AG20443 (cell line): ENCODE data around the gene PHF13.
A peak's percentile ranks its signal among the peaks of the same experiment; 100 is the strongest.
"Not testable (repeated sequence)": the region's sequence is repeated elsewhere in the genome, so short reads cannot be mapped to it uniquely, and the experiment has no call there.

Source experiments
- DNase-seq: peaks from one replicate; pipeline ENCODE4 v3.0.0; 2012; ENCODE audit warnings: low spot score, mixed read lengths

The PHF13 gene

DNA sequence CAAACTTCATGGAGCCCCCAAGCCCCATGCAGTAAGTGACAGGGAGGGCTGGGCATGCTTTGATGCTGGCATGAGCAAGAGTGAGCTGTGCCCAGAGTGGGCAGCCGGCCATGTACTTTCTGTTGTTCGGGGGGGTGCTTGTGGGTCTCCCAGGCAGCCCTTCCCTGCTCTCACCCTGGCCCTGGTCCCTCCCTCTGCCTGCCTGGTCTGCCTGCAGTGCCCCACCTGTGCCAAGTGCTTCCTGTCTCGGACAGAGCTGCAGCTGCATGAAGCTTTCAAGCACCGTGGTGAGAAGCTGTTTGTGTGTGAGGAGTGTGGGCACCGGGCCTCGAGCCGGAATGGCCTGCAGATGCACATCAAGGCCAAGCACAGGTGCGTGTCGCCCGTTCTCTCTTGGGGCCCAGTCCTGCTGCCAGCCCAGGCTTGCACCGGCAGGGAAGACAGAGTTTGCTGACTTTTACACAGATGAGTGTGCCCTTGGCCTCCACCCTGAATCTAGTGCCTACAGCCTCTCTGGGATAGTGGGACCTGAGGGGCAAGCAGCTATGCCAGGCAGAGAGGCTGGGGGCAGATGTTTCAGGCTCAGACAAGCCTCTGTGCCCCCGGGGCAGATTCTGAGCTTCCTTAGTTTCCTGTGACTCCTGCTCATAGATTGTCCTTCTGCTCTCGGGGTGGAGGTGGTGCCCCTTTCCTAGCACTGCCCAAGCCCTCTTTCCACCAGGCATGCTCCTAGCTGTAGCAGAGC is 26.1 kb upstream of the PHF13 start:
- no peak for DNase-seq

DNA sequence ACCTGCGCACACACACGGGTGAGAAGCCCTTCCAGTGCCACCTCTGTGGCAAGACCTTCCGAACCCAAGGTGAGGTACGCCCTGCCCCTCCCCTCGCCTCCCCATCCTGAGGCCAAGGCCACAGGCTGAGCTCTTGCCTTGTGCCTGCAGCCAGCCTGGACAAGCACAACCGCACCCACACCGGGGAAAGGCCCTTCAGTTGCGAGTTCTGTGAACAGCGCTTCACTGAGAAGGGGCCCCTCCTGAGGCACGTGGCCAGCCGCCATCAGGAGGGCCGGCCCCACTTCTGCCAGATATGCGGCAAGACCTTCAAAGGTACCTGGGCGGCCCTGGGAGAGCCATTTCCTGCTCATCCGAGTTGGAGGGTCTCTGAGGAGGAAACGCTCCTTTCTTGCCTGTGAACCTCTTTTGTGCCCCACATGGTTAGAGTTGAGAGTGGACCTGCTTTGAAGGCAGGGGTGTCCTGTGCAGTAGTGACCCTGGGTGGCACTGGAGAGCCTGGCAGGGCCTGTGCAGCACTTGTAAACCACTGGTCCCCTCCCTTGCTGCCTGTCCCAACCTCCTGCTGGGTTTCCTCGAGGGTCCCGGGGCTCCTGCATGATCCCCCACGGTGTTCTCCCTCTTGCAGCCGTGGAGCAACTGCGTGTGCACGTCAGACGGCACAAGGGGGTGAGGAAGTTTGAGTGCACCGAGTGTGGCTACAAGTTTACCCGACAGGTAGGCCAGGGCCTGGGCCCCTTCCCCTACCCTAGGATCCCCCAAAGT is 25.2 kb upstream of the PHF13 start:
- DNase-seq = no peak

DNA sequence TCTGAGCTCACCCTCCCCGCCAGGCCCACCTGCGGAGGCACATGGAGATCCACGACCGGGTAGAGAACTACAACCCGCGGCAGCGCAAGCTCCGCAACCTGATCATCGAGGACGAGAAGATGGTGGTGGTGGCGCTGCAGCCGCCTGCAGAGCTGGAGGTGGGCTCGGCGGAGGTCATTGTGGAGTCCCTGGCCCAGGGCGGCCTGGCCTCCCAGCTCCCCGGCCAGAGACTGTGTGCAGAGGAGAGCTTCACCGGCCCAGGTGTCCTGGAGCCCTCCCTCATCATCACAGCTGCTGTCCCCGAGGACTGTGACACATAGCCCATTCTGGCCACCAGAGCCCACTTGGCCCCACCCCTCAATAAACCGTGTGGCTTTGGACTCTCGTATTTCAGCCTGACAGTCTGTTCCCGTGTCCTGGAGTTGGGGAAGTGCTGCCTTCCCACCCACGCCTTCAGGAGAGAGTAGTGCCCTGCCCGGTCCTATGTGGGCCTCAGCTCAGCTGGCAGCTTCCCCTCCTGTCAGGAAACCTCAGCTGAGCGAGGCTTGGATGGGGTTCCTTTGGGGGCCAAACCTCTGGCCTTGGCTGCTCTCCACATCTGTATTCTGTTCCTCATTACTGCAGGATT is 24.5 kb upstream of the PHF13 start:
- no peak for DNase-seq

DNA sequence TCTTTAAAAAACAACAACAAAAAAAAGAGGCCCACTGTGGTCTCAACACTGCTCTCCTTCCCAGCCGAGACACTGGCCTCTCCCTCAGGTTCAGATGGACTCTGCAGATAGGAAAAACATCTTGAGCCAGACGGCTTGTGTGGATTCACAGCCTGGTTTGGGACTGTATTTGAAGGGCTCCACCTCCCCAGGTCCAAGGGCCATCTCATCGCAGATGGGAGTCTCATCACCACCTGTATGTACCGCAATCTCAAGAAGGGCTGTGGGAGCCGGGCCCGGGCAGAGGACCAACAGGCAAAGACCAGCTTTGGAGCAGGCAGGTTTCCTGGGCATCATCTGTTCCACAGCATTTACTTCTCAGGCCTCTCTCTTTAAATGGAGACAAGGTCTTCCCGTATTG is 23.5 kb upstream of the PHF13 start:
- no peak for DNase-seq

DNA sequence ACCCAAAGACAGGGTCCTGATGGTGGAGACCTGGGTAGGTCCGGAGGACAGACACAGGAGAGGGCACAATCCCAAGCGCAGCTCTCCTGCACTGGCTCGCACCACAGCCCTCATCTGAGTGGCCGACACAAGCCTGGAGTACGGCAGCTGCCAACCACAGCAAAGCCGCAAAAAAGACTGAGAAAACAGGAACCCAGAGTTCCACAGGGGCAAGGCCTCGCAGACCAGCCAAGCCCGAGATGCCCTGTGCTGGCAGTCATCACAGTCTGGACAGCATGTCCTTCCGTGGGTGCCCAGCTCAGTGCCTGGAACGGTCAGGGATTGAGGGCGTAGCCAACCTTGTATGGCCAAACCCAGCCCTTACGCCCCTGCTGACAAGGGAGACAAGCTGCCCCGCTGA is 22.3 kb upstream of the PHF13 start:
- DNase-seq = no peak

DNA sequence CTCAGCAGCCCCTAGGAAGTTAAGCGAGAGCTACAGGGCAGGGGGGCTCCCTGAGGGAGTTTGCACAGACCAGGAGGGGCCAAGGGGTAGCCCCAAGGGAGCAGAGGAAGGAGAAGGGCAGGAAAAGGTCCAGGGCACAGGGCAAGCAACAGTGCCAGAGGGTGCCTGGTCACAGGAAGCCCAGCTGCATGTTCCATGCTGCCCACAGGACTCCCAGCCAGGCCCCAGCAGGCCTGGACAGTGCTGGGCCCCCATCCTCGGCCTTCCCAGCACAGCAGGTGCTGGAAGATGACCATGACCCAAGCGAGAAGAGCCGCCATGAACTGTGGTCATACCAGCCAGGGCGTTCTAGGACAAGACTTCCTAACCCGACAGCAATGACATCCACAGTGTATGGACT is 21.9 kb upstream of the PHF13 start:
- DNase-seq = no peak

DNA sequence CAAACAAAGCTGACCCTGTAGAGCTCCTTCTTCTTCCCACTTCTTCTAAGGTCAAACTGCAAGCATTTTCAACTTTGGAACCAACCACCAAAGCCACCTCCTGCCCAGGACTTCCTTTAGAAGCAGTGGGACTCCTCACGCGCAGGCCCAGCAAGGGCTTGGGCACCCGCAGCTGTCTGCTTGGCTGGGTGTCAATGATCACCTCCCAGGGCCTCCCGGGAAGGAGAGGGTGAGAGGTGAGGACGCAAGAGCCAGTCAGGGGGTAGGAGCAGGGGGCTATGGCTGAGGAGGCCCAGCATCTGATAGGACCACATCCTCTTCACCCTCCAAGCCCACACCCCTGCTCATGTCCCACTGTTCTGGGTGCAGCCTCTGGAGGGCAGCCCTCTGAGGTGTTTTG is 21.1 kb upstream of the PHF13 start:
- DNase-seq = no peak

DNA sequence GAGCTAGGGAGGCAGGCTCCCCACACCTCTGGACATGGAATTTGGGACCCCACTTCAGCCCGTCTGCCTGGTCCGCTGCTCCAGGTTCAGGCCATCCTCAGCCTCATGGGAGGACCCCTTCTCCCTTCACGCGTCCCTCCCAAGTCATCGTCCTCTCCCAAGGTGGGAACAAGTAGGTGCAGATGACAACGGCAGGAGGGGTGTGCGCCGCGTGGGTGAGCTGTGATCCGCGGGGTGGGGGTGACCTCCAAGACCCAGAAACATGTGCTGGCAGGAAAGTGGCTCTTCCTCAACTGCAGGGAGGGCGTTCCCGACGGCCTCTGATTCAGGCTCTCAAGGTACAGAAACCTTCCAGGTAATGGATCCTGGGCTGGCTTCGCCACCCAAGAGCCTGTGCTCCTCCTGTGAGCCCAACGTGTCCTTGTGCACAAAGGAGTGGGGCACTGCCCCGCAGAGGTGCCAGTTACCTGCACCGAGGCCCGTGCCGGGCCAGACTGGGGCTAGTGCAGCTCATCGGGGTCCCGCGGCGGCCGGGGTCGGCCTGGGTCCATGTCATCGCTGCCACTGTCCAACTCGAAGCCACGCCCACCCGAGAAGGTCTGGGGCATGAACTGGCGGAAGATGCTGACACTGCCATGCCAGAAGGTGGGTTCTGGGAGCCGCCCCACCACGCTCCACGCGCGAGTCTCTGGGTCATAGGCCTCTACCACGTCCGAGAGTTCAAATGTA is 20.5 kb upstream of the PHF13 start:
- no peak for DNase-seq

DNA sequence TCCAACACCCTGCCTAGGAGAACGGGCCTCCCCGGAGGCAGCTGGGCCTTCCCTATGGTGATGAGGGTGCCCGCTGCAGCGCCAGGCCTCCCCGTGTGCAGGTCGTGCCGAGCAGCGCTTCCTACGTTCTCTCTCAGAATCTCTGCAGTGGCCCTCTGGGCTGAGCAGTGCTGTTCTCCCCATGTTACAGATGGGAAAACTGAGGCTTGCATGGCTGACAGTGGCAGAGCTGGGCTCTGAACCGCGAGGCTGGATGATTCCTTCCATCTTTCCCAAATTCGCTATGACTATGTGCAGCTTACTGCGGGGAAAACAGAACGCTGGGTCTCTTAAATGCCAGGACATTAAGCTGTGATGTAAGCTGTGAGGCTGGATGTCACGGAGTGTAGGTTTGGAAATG is 19.7 kb upstream of the PHF13 start:
- no peak for DNase-seq

DNA sequence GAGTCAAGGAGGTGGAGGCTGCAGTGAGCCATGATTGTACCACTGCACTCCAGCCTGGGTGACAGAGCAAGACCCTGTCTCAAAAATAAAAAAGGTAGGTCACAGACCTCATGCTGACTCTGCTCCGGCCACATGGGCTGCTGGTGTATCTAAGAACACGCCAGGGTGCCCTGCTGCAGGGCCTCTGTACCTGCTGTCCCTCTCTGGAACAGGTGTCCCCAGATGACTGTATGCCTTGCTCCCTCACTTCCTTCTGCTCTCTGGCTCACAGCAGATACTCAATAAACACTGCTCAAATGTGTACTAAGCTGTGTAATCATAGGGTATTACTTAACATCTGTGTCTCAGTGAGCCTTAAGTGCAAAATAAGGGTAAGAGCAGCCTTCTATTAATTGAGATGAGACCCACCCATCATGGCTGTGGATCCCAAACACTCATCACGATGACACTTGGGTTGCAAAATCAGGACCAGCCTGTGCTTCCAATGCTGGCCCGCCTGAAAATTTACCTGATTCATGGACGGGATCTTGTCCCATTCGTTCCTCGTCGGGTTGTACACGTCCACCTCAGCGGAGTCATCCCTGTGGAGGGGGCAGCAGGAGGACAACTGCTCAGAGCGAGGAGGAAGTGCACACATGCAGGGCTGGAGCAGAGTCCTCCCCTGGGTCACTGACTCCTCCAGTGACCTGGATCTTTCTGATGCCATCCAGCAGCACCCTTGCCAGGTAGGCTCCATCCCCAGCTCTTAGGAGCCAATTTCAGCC is 18.4 kb upstream of the PHF13 start:
- DNase-seq = no peak

DNA sequence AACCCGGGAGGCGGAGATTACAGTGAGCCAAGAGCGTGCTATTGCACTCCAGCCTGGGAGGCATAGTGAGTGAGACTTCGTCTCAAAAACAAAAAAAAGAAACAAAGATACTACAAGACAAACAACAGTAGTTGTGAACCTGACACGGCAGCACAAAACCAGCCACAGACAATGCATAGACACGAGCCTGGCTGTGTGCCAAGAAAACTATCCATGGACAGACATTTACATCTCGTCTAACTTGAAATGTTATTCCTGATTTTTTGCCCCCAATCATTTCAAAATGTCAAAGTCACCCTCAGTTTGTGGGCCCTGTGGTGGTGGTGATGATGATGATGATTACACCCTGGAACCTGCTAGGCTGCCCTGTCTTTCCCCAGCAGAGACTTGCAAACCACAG is 17.2 kb upstream of the PHF13 start:
- DNase-seq = no peak

DNA sequence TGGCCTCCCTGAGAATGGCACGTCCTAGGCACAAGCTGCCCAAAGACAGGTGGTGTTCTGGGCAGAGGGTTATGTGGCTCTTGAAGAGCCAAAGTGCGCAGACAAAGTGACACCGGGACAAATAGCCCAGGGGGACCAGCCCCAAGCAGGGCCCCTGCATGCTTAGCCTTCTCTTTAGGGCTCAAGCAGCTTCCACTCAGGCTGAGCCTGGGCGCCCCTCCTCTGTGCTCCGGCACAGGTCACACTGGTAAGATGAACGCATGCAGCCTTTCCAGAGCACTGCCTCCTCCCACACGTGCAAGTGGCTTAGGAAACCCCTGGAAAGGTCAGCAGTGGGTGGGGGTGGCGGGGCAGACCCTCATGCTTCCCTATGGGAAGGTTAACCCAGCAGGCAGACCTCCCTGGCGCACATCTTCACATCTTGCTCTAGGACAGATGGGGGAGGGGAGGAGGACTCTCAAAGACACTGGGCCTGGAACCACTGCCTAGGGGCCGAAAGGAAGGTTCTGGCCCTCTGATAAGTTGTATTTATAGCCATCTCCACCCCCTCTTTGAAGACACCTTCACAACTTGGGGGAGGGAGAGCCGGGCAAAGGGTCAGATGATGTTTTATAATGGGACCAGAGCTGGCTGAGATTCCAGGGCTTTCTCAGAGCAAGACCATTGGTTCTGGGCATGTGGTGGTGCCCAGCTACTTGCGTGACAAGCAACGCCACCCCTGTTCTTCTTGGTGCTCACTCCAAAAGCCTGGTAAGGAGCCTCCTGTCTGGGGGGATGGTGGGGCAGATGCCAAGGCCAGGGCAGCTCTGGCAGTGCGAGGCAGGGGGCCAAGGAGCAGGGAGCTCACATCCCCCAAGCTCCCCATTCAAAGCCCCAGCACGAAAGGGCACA is 16.4 kb upstream of the PHF13 start:
- no peak for DNase-seq

DNA sequence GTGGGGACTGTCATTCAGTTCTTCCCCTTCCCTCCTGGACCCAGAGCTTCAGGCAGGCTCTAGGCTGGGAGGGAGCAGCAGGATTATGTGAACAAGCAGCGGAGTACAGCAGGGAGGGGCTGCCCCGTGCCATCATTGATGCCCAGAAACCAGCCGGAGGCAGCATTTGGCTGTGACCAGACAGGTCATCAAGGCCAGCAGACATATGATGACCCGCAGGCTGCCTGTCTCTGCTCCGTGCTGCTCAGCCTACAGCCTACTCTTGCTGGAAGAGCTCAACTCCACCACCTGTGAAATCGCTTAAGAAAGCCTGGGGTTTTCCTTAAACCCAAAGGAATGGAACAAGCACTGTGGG is 15.8 kb upstream of the PHF13 start:
- no peak for DNase-seq

DNA sequence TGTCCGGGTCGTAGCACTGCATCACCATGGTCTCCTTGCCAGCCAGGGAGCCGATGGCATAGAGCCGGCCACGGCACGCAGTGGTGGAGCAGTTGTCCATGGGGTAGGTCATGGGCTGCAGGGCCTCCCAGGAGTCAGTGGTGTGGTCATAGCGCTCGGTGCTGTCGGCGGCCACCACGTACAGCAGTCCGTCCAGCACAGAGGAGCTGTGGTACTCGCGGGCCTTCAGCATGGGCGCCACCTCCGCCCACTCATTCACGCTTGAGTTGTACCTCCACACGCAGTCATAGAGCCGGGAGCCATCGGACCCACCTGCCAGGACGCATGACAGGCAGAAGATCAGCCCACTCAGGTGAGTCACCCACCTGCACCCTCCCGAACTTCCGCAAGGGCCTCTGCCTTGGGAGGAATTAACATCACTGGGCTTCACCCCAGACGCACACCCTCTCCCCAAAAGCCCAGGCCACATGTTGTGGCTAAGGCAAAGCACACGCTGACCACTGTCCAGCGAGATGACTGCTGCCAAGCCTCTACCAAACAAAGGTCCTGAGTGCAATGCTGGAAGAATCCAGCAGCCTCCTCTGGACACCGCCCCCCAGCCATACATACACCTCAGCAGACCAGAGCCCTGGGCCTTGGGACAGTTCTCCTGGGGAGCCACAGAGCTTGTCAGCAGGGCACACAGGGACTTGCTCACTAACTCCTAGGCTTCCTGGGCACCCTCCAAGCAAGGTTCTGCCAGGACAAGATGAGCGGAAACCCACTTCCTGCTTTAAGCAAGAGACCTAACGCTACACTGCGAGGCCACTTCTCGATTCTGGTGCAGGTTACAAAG is 14.2 kb upstream of the PHF13 start:
- DNase-seq = no peak

DNA sequence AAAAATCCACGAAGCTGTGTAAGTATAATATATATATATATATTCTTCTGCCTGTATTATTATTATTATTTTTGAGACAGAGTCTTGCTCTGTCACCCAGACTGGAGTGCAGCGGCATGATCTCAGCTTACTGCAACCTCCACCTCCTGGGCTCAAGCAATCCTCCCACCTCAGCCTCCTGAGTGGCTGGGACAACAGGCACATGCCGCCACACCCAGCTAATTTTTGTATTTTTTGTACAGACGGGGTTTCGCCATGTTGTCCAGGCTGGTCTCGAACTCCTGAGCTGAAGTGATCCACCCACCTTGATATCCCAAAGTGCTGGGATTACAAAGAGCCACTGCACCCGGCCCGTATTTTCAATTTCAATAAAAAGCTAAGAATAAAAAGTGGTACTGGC is 13.5 kb upstream of the PHF13 start:
- not testable (repeated sequence) for DNase-seq

DNA sequence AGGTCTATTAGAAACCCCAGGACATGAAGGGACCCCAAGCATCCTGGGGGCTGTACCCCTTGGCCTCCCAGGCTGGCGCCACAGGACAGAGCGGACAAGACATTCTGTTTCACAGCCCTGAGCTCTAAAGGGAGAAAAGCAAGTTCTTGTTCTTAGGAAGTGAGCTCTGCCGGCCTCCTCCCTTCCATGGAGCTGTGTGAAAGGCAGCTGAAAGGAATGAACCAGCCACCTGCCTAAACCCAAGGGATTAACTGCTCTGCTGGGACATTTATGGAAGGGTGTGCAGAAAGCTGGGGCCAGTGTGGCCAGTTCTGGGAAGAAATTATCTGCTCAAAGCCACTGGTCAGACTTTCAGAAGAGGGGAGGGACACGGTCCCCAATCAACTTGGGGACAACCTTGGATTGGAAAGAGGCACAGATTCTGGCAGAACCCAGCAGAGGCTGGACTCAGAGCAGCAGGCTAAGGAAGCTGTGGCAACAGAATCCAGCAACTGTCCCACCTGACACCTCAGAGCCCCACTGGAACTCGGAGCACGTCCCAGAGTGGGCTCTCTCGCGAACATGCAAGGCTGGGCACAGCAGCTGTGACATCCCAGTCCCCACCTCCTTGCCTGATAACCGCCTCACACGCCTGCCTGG is 13.0 kb upstream of the PHF13 start:
- DNase-seq = no peak

DNA sequence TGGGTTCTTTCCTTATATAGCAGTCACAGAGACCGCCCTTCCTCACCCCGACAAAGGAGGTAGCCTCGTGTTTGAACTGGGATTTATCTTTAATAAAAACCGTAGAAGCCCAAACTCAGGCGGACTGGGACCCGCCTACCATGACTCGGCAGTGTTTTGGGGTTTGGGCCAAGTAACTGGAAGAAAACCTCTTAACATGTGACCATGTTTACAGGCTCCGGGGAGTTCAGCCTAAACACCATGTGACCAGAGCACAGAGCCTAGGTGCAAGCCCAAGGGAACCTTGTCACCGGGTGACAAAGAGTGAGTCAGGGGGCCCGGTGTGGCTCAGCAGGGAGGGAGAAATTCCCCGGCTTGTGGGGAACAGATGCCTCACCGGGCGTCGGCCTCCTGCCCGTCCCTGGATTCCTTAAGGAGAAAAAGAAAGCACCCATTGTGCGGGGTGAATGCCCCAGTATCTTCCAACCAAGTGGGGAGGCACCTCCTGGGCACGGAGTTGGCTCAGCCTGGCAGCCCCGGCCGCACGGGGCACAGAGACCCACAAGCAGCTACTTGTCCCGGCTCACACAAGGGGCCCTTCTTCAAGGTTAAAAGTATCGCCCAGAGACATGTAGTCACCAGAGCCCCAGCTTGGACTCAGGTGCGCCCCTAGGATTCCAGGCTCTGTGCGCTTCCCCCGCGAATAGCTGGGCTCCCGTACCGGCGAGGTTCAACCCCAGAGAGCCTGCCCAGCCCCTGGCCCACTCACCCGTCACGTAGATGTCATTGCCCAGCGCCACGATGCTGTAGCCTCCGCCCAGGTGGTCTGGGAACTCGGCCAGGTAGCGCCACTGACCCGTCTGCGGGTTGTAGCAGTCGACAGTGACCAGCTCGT is 12.2 kb upstream of the PHF13 start:
- peak; percentile 86 for DNase-seq

DNA sequence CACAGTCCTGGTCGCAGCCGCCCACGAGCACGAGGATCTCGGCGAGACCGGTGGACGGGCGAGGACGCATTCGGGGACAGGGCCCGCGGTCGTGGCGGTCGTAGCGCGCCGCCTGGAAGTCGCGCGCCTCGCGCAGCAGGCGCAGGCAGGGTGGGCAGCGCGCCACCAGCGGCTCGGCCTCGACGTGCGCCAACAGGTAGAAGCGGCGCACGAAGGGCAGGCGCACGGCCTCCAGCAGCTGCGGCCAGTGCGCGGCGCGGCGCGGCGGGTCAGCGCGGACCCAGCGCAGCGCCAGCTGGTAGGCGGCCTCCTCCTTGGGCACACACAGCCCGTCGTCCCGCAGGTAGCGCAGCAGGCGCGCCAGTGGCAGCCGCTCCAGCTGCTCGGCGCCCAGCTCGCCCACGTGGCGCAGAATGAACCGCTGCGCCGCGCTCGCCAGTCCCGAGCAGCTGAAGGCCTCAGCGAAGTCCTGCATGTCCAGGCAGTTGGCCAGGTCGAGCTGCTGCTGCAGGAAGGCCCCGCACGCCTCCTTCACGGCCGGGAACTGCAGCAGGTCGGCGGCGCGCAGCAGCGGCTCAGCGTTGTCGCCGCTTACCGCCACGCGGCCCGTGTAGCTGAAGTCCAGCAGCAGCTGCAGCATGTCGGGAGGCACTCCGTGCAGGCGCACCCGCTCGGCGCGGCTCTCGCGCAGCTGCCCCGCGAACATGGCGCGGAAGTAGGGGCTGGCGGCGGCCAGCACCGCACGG is 11.4 kb upstream of the PHF13 start:
- DNase-seq = no peak
